A549 (cell line): Measurements from ENCODE around the gene TRABD2A. TPM values are rescaled to one million over a fixed set of nuclear protein-coding genes. Genes with fewer than 3 reads are reported as not detected.

Experiments
- ATAC-seq, 2 experiments: fragments of 200-7000 bp in 1 of 2; fragments of >200 bp in 1 of 2; cut with Nextera tagmentation in 1 of 2; cut with Tn5 transposase in 1 of 2; 3 replicates each; pipeline versions ENCODE4 v1.8.0 to v1.9.1; 2018 to 2020; ENCODE audit warnings: mild to moderate bottlenecking in 1 of 2, moderate library complexity in 1 of 2
- CTCF ChIA-PET: fragments of 300-600 bp; sonication (Branson Sonifier 250); formaldehyde crosslinking; extraction: SDS; loops from one replicate; lab custom pipeline; 2021; ENCODE audit warnings: antibody characterized with exemption, inconsistent platforms; lab: Yijun Ruan, JAX
- POLR2A ChIA-PET: fragments of 350-600 bp; formaldehyde crosslinking; extraction: SDS; loops from one replicate; lab custom pipeline; 2021; ENCODE audit warnings: antibody characterized with exemption, inconsistent platforms; lab: Yijun Ruan, JAX
- DNase-seq, 2 experiments: peaks; one replicate each; pipeline versions ENCODE4 v3.0.0 to v3.0.0-alpha.2; 2011 to 2016; ENCODE audit warnings: low read depth in 1 of 2, low spot score in 1 of 2
- FAIRE-seq: peaks from 2 replicates; lab custom pipeline; 2011; peaks lifted over from hg19 to GRCh38; lab: Jason Lieb, UNC
- H3K27ac ChIP-seq, 2 experiments: fragments of >200 bp; sonication (Bioruptor Twin); formaldehyde crosslinking; 3 replicates each; pipeline ENCODE4 v1.5.1; 2016 to 2017
- H3K4me1 ChIP-seq: fragments of >200 bp; sonication (Bioruptor Twin); formaldehyde crosslinking; 3 replicates; pipeline ENCODE4 v1.6.1; 2016
- H3K4me2 ChIP-seq: fragments of >200 bp; sonication (Bioruptor Twin); formaldehyde crosslinking; 3 replicates; pipeline ENCODE4 v1.6.1; 2016
- H3K4me3 ChIP-seq: fragments of >200 bp; sonication (Bioruptor Twin); formaldehyde crosslinking; 3 replicates; pipeline ENCODE4 v1.5.1; 2016
- H3K9me3 ChIP-seq: fragments of >200 bp; sonication (Bioruptor Twin); formaldehyde crosslinking; 3 replicates; pipeline ENCODE4 v1.6.1; 2016
- BHLHE40 ChIP-seq: IDR thresholded peaks from 2 replicates; pipeline ENCODE4 v1.6.1; 2012; ENCODE audit warnings: low read depth, low read length, inconsistent platforms
- CBX2 ChIP-seq: fragments of 200-600 bp; sonication (generic); IDR thresholded peaks from 2 replicates; pipeline ENCODE4 v1.6.1; 2016; ENCODE audit warnings: low read depth, mild to moderate bottlenecking, borderline replicate concordance
- CHD4 ChIP-seq: fragments of 200-600 bp; sonication (generic); IDR thresholded peaks from 2 replicates; pipeline ENCODE4 v1.6.1; 2016; ENCODE audit warnings: antibody characterized with exemption, mild to moderate bottlenecking, borderline replicate concordance
- EP300 ChIP-seq, 2 experiments: fragments of >200 bp; sonication (Bioruptor Twin); formaldehyde crosslinking; IDR thresholded peaks; 2 replicates in 1 of 2; 3 replicates in 1 of 2; pipeline ENCODE4 v1.6.1; 2016 to 2017
- FOSB ChIP-seq: fragments of 250-450 bp; sonication (Bioruptor Pico); IDR thresholded peaks from 2 replicates; pipeline ENCODE4 v1.5.0; 2020; ENCODE audit warnings: mild to moderate bottlenecking, moderate library complexity
- FOSL2 ChIP-seq, 2 experiments: fragments of 450-650 bp in 1 of 2; fragments of >200 bp in 1 of 2; sonication (Bioruptor Twin) in 1 of 2; formaldehyde crosslinking; IDR thresholded peaks; 2 replicates each; pipeline versions ENCODE4 v1.5.0 to v1.6.1; 2016 to 2020; ENCODE audit warnings: mild to moderate bottlenecking in 1 of 2, moderate library complexity in 1 of 2
- HOXB5 ChIP-seq: fragments of 250-450 bp; sonication (Bioruptor Pico); IDR thresholded peaks from 2 replicates; pipeline ENCODE4 v1.5.0; 2020; ENCODE audit warnings: mild to moderate bottlenecking, moderate library complexity
- MAZ ChIP-seq: fragments of 150-350 bp; IDR thresholded peaks from 2 replicates; pipeline ENCODE4 v1.6.1; 2014; ENCODE audit warnings: antibody characterized with exemption, low read depth, low read length, borderline replicate concordance
- NPAS2 ChIP-seq: fragments of 250-450 bp; sonication (Bioruptor Pico); IDR thresholded peaks from 2 replicates; pipeline ENCODE4 v1.8.0; 2022; ENCODE audit warnings: mild to moderate bottlenecking, moderate library complexity, borderline replicate concordance
- NR3C1 ChIP-seq: fragments of >200 bp; sonication (Bioruptor Twin); formaldehyde crosslinking; IDR thresholded peaks from 3 replicates; pipeline ENCODE4 v1.6.1; 2017
- PHF8 ChIP-seq: fragments of 200-600 bp; sonication (generic); IDR thresholded peaks from 2 replicates; pipeline ENCODE4 v1.6.1; 2016; ENCODE audit warnings: low read depth, mild to moderate bottlenecking, antibody characterized with exemption, moderate library complexity, borderline replicate concordance
- RAD21 ChIP-seq, 2 experiments: fragments of >200 bp in 1 of 2; sonication (Bioruptor Twin) in 1 of 2; formaldehyde crosslinking in 1 of 2; IDR thresholded peaks in 1 of 2; conservative IDR thresholded peaks in 1 of 2; 2 replicates in 1 of 2; 3 replicates in 1 of 2; pipeline ENCODE4 v1.6.1; 2012 to 2018; ENCODE audit warnings: inconsistent platforms in 1 of 2
- RFX5 ChIP-seq: fragments of 450-650 bp; IDR thresholded peaks from 2 replicates; pipeline ENCODE4 v1.7.1; 2014; ENCODE audit warnings: antibody characterized with exemption, mild to moderate bottlenecking, moderate library complexity
- RNF2 ChIP-seq: fragments of 200-600 bp; sonication (generic); IDR thresholded peaks from 2 replicates; pipeline ENCODE4 v1.6.1; 2016; ENCODE audit warnings: low read depth, mild to moderate bottlenecking, antibody characterized with exemption, moderate library complexity, borderline replicate concordance
- ZFP36 ChIP-seq: fragments of 450-650 bp; IDR thresholded peaks from 2 replicates; pipeline ENCODE4 v1.6.1; 2014; ENCODE audit warnings: borderline replicate concordance; ENCODE audit not compliant: partially characterized antibody
- WGBS: methylation state at CpG from one replicate; pipeline ENCODE4 v1.1.6; 2017; ENCODE audit errors: missing lambda C conversion rate; 5-methylcytosine and 5-hydroxymethylcytosine counted together
- polyA plus RNA-seq, 4 experiments: library from polyadenylated mRNA; depleted of rRNA in 3 of 4; stranded (reverse); fragments of >200 nt; fragmentation: RNase III in 1 of 4; extraction: RNeasy Plus Mini Kit Qiagen cat#74134 plus additional on column Dnase treatment in 1 of 4; gene quantifications; 2 replicates in 3 of 4; 3 replicates in 1 of 4; pipeline ENCODE4 v1.2.3, GENCODE V29; 2011 to 2017
- TF ChIP-seq, protein P1 (sequence below): fragments of 450-650 bp; IDR thresholded peaks from 2 replicates; pipeline ENCODE4 v1.6.1; 2014; ENCODE audit warnings: antibody characterized with exemption
- TF ChIP-seq, protein P2 (sequence below): fragments of 200-600 bp; sonication (generic); IDR thresholded peaks from 2 replicates; pipeline ENCODE4 v1.6.1; 2016; ENCODE audit warnings: antibody characterized with exemption, mild to moderate bottlenecking, moderate library complexity

TRABD2A gene
- polyA plus RNA-seq, 2 of the 4 experiments (the other 2 are of a cell fraction) = 6.1 to 7.1 TPM

DNA sequence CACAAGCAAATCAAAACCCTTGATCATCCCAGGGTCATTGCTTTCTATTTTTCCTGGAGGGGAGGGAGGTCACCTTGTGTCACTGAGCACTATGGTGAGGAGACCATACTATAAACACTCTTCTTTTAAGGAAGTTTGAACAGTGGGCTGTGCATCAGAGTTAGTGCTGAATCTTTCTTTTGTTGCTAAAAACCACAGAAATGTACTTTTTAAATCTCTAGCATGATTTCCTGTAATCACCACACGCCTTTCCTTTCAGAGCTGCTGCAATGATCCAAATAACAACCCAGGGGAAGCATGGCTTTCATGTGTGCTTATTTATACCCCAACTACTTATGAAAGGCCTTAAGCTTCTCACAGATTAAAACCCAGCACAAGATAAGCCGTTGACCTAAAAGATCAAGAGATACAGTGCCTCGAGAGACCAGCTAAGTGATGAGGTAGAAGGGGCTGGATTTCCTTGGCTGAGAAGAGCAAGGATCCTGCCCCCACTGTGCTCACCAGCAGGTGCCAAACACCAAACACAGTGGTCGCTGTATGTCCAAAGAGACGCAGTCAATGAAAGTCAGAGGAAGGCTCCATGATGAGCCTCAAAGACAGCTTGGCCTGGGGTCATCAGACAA is 34.7 kb downstream of the TRABD2A start:
- DNase-seq (no peak), ATAC-seq (no peak), FAIRE-seq (no peak)
- no peak overlapping the region for H3K27ac ChIP-seq
- WGBS = 39% methylated on average over 5 of the region's 5 CpGs
- H3K4me3 ChIP-seq = no peak overlapping the region
- ChIA-PET POLR2A (no interaction called here), CTCF (interaction anchor here (1.5 kb wide), 1 partner anchor 79 kb away, joined by 3 read pairs; no protein-coding TSS in a partner anchor)
- no peaks in the 10 kb centered on the region for H3K4me1 ChIP-seq
- H3K4me2 ChIP-seq = no peak overlapping the region
- TF ChIP-seq PHF8 (no peak), NPAS2 (CRISPR knock-in tag) (no peak)
- H3K9me3 ChIP-seq = no peaks in the 10 kb centered on the region

GRCh38 chr2:84844141-84844540 is 36.7 kb downstream of the TRABD2A start:
- Histone ChIP-seq H3K4me3 (no peak overlapping the region), H3K4me2 (no peak overlapping the region), H3K9me3 (no peaks in the 10 kb centered on the region), H3K4me1 (no peaks in the 10 kb centered on the region), H3K27ac (no peak overlapping the region)
- CTCF ChIA-PET = no interaction called here
- 77% methylated on average over 8 of the region's 8 CpGs for WGBS
- DNase-seq = no peak
- no peak for FAIRE-seq
- TF ChIP-seq RNF2 (no peak), FOSL2 (IDR thresholded peaks at IDR 0.05) (no peak), FOSL2 (CRISPR knock-in tag; IDR thresholded peaks at IDR 0.05) (no peak), RFX5 (no peak), CHD4 (no peak), MAZ (no peak), CBX2 (no peak)
- no peak for ATAC-seq
- POLR2A ChIA-PET = no interaction called here

- DNase-seq (no peak), FAIRE-seq (no peak), ATAC-seq (no peak)
- H3K27ac ChIP-seq = no peak overlapping the region
- no peak overlapping the region for H3K4me3 ChIP-seq
- 77% methylated on average over 6 of the region's 6 CpGs for WGBS
- H3K4me2 ChIP-seq = no peak overlapping the region
- H3K9me3 ChIP-seq = peaks cover 3% of the 10 kb centered on the region; the same call in 1 of the 3 replicates
- no peak for TF ChIP-seq NR3C1
- no peak for TF ChIP-seq ZFP36
- TF ChIP-seq NPAS2 (CRISPR knock-in tag) = no peak
- POLR2A ChIA-PET = no interaction called here
- no peaks in the 10 kb centered on the region for H3K4me1 ChIP-seq
- CTCF ChIA-PET = interaction anchor here (1.0 to 1.7 kb wide), 3 partner anchors 8 to 100 kb away, joined by 3 read pairs; no protein-coding TSS in a partner anchor
Measured at GRCh38 chr2:84841577-84841976, 39.3 kb downstream of the TRABD2A start.

GRCh38 chr2:84840306-84840705 is 40.6 kb downstream of the TRABD2A start:
- DNase-seq (peak in 1 of 2 experiments; percentile 26), ATAC-seq (peak; percentile 68 to 89), FAIRE-seq (no peak)
- H3K9me3 ChIP-seq = peaks cover 15% of the 10 kb centered on the region; the same call in 2 of the 3 replicates
- POLR2A ChIA-PET = no interaction called here
- no peaks in the 10 kb centered on the region for H3K4me1 ChIP-seq
- CTCF ChIA-PET = interaction anchor here (1.0 kb wide), 1 partner anchor 9 kb away, joined by 3 read pairs; no protein-coding TSS in a partner anchor
- no peak overlapping the region for H3K4me3 ChIP-seq
- TF ChIP-seq HOXB5 (CRISPR knock-in tag) (no peak), BHLHE40 (no peak), EP300 (IDR thresholded peaks at IDR 0.05) (no peak), RAD21 (conservative IDR thresholded peaks at IDR 0.05 in 1 of 2, IDR thresholded peaks at IDR 0.05 in 1 of 2) (peak in 1 of 2 experiments; percentile 21; a peak in 1 of 5 replicates), FOSB (no peak)
- TF ChIP-seq, protein P1, sequence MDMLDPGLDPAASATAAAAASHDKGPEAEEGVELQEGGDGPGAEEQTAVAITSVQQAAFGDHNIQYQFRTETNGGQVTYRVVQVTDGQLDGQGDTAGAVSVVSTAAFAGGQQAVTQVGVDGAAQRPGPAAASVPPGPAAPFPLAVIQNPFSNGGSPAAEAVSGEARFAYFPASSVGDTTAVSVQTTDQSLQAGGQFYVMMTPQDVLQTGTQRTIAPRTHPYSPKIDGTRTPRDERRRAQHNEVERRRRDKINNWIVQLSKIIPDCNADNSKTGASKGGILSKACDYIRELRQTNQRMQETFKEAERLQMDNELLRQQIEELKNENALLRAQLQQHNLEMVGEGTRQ = no peak
- TF ChIP-seq, protein P2, sequence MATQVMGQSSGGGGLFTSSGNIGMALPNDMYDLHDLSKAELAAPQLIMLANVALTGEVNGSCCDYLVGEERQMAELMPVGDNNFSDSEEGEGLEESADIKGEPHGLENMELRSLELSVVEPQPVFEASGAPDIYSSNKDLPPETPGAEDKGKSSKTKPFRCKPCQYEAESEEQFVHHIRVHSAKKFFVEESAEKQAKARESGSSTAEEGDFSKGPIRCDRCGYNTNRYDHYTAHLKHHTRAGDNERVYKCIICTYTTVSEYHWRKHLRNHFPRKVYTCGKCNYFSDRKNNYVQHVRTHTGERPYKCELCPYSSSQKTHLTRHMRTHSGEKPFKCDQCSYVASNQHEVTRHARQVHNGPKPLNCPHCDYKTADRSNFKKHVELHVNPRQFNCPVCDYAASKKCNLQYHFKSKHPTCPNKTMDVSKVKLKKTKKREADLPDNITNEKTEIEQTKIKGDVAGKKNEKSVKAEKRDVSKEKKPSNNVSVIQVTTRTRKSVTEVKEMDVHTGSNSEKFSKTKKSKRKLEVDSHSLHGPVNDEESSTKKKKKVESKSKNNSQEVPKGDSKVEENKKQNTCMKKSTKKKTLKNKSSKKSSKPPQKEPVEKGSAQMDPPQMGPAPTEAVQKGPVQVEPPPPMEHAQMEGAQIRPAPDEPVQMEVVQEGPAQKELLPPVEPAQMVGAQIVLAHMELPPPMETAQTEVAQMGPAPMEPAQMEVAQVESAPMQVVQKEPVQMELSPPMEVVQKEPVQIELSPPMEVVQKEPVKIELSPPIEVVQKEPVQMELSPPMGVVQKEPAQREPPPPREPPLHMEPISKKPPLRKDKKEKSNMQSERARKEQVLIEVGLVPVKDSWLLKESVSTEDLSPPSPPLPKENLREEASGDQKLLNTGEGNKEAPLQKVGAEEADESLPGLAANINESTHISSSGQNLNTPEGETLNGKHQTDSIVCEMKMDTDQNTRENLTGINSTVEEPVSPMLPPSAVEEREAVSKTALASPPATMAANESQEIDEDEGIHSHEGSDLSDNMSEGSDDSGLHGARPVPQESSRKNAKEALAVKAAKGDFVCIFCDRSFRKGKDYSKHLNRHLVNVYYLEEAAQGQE = no peak
- no peak overlapping the region for H3K27ac ChIP-seq
- no peak overlapping the region for H3K4me2 ChIP-seq
- 33% methylated on average over 3 of the region's 3 CpGs for WGBS
